ENCODE measurements around the gene CACNG3. TPM values are rescaled to one million over a fixed set of nuclear protein-coding genes. Genes with fewer than 3 reads are reported as not detected.
"Not testable (repeated sequence)": the region's sequence is repeated elsewhere in the genome, so short reads cannot be mapped to it uniquely, and the experiment has no call there.

The CACNG3 gene
- total and polyA plus RNA-seq, 8 donors = 0.09 TPM; not detected in 7

DNA sequence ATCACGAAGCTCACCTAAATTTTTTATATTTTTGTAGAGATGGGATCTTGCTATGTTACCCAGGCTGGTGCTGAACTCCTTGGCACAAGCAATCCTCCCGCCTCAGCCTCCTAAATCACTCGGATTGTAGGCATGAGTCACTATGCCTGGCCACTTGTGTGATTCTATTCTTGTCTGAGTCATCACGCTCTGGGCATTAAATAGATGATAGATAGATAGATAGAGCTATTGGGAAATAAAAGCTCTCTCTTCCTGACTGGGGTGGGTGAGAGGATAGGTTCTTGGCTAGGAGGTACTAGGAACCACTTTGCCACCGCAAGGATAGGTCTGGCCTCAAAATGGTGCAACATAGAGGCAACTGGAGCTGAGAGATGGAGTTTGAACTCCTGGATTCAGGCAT lies 21.4 kb upstream of the CACNG3 start:
- no peak for ATAC-seq
- TF ChIP-seq, protein P1, sequence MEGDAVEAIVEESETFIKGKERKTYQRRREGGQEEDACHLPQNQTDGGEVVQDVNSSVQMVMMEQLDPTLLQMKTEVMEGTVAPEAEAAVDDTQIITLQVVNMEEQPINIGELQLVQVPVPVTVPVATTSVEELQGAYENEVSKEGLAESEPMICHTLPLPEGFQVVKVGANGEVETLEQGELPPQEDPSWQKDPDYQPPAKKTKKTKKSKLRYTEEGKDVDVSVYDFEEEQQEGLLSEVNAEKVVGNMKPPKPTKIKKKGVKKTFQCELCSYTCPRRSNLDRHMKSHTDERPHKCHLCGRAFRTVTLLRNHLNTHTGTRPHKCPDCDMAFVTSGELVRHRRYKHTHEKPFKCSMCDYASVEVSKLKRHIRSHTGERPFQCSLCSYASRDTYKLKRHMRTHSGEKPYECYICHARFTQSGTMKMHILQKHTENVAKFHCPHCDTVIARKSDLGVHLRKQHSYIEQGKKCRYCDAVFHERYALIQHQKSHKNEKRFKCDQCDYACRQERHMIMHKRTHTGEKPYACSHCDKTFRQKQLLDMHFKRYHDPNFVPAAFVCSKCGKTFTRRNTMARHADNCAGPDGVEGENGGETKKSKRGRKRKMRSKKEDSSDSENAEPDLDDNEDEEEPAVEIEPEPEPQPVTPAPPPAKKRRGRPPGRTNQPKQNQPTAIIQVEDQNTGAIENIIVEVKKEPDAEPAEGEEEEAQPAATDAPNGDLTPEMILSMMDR (IDR thresholded peaks at IDR 0.05) = no peak
- peaks cover 0 to 9% of the 10 kb centered on the region in 2 donors for H3K27me3 ChIP-seq
- H3K27ac ChIP-seq = no peak overlapping the region
- no peaks in the 10 kb centered on the region for H3K4me1 ChIP-seq
- no peak overlapping the region for H3K4me3 ChIP-seq
- peaks cover 0 to 6% of the 10 kb centered on the region in 2 donors for H3K9me3 ChIP-seq
- DNase-seq = no peak
- H3K36me3 ChIP-seq = no peaks in the 10 kb centered on the region
- intact Hi-C loops (cut with DNase I) = no loop called here

DNA sequence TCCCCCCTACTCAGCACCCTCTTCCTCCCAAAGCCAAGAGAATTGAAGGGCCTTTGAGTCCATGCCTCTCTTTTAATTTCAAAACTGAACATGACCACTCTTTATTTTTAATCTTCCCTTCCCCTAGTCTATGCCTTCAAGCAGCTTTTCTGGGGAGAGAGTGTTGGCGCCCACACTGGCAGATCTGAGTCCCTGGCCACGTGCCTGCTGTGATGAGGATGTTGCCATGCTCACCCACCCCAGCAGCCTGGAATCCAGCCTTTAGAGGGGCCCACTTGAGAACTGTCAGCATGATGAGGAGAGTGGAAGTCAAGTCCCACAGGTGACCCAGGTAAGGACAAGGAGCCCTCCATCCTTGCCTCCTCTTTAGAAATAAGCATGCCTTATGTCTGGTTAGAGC lies 20.3 kb upstream of the CACNG3 start:
- no peak for ATAC-seq
- H3K36me3 ChIP-seq = no peaks in the 10 kb centered on the region
- H3K27ac ChIP-seq = no peak overlapping the region
- H3K4me1 ChIP-seq = no peaks in the 10 kb centered on the region
- no peak overlapping the region for H3K4me3 ChIP-seq
- intact Hi-C loops (cut with DNase I) = no loop called here
- no peak for DNase-seq
- H3K9me3 ChIP-seq = peaks cover 0 to 6% of the 10 kb centered on the region in 2 donors
- TF ChIP-seq, protein P1 (IDR thresholded peaks at IDR 0.05) = no peak
- peaks cover 0 to 7% of the 10 kb centered on the region in 2 donors for H3K27me3 ChIP-seq

- DNase-seq; intact Hi-C loops (cut with DNase I); H3K27me3 ChIP-seq; H3K9me3 ChIP-seq; ATAC-seq; H3K27ac ChIP-seq; H3K4me3 ChIP-seq; H3K4me1 ChIP-seq; H3K36me3 ChIP-seq: not testable (repeated sequence)
These were observed 17.3 kb upstream of the CACNG3 start for GRCh38 chr16:24238846-24239245.

DNA sequence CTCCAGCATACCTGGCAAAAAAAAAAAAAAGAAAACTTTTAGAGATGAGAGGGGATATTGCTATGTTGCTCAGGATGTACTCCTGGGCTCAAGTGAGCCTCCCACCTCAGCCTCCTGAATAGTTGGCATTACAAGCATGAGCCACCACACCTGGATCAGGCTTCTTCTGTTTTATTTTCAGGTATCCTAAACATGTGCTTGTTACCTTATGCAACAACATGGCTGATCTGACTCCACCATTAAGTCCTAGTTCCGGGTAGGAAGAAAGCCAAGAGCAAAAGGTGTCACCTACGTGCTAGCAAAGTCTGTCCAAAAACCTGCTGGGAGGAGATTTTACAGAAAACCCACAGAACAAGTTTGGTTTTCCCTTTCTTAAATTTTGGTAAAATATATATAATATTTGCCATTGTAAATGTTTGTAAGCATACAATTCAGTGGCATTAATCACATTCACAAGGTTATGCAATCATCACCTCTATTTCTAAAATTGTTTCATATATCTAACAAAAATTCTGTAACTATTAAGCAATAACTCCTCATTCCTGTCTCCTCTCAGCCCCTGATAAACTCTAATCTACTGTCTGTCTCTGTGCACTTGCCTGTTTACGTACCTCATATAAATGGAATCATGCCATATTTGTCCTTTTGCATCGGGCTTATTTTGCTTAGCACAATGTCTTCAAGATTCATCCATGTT lies 9.1 kb upstream of the CACNG3 start:
- no peaks in the 10 kb centered on the region for H3K4me1 ChIP-seq
- no peak overlapping the region for H3K4me3 ChIP-seq

DNA sequence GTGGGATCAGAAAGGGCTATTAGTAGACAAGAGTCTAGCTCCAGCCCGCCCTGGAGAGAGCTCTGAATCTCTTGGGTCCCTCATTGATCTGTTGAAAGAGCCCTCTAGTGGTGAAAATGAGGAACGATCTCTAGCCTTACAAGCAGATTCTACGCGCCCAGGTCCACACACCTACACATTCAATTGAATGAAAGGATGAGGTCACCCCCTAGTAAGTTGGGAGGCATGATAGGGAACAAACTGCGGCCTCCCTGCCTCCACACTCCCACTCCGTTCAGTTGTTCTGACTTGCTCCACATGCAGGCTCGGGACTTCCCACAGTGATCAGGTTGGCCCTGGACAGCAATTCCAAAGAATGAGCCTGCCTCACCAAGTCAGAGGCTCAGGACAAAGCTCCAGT lies 2.9 kb upstream of the CACNG3 start:
- DNase-seq = peak in 2 of 4 donors; percentile 28 to 42
- peak; percentile 87 for ATAC-seq
- TF ChIP-seq, protein P1 (IDR thresholded peaks at IDR 0.05) = peak; percentile 58 to 67
- Histone ChIP-seq H3K9me3 (no peaks in the 10 kb centered on the region), H3K36me3 (no peaks in the 10 kb centered on the region), H3K4me3 (no peak overlapping the region), H3K27me3 (peaks cover 10 to 65% of the 10 kb centered on the region in 2 donors), H3K4me1 (no peaks in the 10 kb centered on the region), H3K27ac (no peak overlapping the region)
- intact Hi-C loops (cut with DNase I) = loop anchor here in 1 of 2 donors (10.0 kb wide), 1 partner anchor 528 kb away; no protein-coding TSS in a partner anchor

More for the DNA sequence above, 9.1 kb upstream of the CACNG3 start:
- TF ChIP-seq, protein P1 (IDR thresholded peaks at IDR 0.05) = no peak
- no peak overlapping the region for H3K27ac ChIP-seq
- no peak for ATAC-seq
- H3K36me3 ChIP-seq = no peaks in the 10 kb centered on the region
- H3K27me3 ChIP-seq = peaks cover 0 to 49% of the 10 kb centered on the region in 2 donors
- DNase-seq = no peak
- no peaks in the 10 kb centered on the region for H3K9me3 ChIP-seq
- intact Hi-C loops (cut with DNase I) = no loop called here

Measured in left lung (tissue), 10 donors.